K562 (cell line): Measurements from ENCODE around the gene ERP27.

ENCODE experiments used
- AFF4 ChIP-seq: sonication (generic); formaldehyde crosslinking; IDR thresholded peaks from 2 replicates; pipeline ENCODE4 v1.8.0; 2023; ENCODE audit warnings: mild to moderate bottlenecking, missing genetic modification reagents
- CTCF ChIP-seq, 3 experiments: IDR thresholded peaks in 2 of 3; conservative IDR thresholded peaks in 1 of 3; 2 replicates each; pipeline ENCODE4 v1.5.1; 2011 to 2012; ENCODE audit warnings: low read length in 3 of 3, mild to moderate bottlenecking in 3 of 3, control low read depth in 2 of 3, improper control_type of control experiment in 1 of 3, inconsistent platforms in 1 of 3, low read depth in 1 of 3, mixed read lengths in 1 of 3, moderate library complexity in 1 of 3; ENCODE audit not compliant: insufficient read depth in 2 of 3
- FOXM1 ChIP-seq, 2 experiments: fragments of 450-650 bp in 1 of 2; sonication (generic) in 1 of 2; formaldehyde crosslinking in 1 of 2; IDR thresholded peaks; 2 replicates each; pipeline versions ENCODE4 v1.6.1 to v1.9.0; 2017 to 2022; ENCODE audit warnings: low read depth in 2 of 2, mild to moderate bottlenecking in 2 of 2, missing genetic modification reagents in 1 of 2, moderate library complexity in 1 of 2
- MAFG ChIP-seq: fragments of 450-650 bp; conservative IDR thresholded peaks from 2 replicates; pipeline ENCODE4 v1.6.1; 2016; ENCODE audit warnings: missing genetic modification characterization, missing compliant biosample characterization
- POLR2A ChIP-seq: fragments of 450-650 bp; conservative IDR thresholded peaks from 2 replicates; pipeline ENCODE4 v1.6.1; 2016
- RCOR1 ChIP-seq, 2 experiments: IDR thresholded peaks; 2 replicates each; pipeline ENCODE4 v1.6.1; 2012; ENCODE audit warnings: low read depth in 2 of 2, low read length in 2 of 2, borderline replicate concordance in 1 of 2, improper control_type of control experiment in 1 of 2
- REST ChIP-seq, 2 experiments: fragments of 450-650 bp; formaldehyde crosslinking in 1 of 2; IDR thresholded peaks; 2 replicates each; pipeline versions ENCODE4 v1.4.0 to v1.6.1; 2014 to 2020; ENCODE audit warnings: mild to moderate bottlenecking in 2 of 2, borderline replicate concordance in 1 of 2, low read depth in 1 of 2
- ZNF184 ChIP-seq: sonication (generic); formaldehyde crosslinking; IDR thresholded peaks from 2 replicates; pipeline ENCODE4 v1.5.0; 2020; ENCODE audit warnings: missing genetic modification reagents

GRCh38 chr12:14951851-14952250, 13.5 kb upstream of the ERP27 start:
- no peak for TF ChIP-seq RCOR1 (IDR thresholded peaks at IDR 0.05; ENCODE audit: borderline replicate concordance in 1 of 2, low read depth in 2 of 2, low read length in 2 of 2)
- no peak for TF ChIP-seq POLR2A
- TF ChIP-seq ZNF184, result no peak
- TF ChIP-seq MAFG (tag), result no peak
- TF ChIP-seq CTCF (IDR thresholded peaks at IDR 0.05 in 2 of 3, conservative IDR thresholded peaks at IDR 0.05 in 1 of 3; ENCODE audit: insufficient read depth in 2 of 3, low read depth in 1 of 3, low read length in 3 of 3), result no peak
- no peak for TF ChIP-seq FOXM1 (IDR thresholded peaks at IDR 0.05; ENCODE audit: low read depth)
- TF ChIP-seq FOXM1 (CRISPR knock-in tag; IDR thresholded peaks at IDR 0.05; ENCODE audit: low read depth), result no peak
- no peak for TF ChIP-seq AFF4
- TF ChIP-seq REST (IDR thresholded peaks at IDR 0.05; ENCODE audit: borderline replicate concordance), result no peak
- TF ChIP-seq REST (CRISPR knock-in tag; IDR thresholded peaks at IDR 0.05; ENCODE audit: low read depth), result no peak
